Astrocyte of the cerebellum (primary cell): Measurements from ENCODE around the gene ENPP6.

Experiments used
- DNase-seq: peaks from one replicate; pipeline ENCODE4 v3.0.0-alpha.2; 2011; ENCODE audit warnings: low read depth
- H3K4me3 ChIP-seq: 2 replicates; pipeline ENCODE4 v1.5.1; 2011; ENCODE audit warnings: mild to moderate bottlenecking, low read depth, low read length, moderate library complexity
- in situ Hi-C: cut with HindIII; loops from 2 replicates; pipeline ENCODE4 v1.10.0; 2017; ENCODE audit warnings: low sequenced_read_pairs
- TF ChIP-seq, protein P1 (sequence below): IDR thresholded peaks from 2 replicates; pipeline ENCODE4 v1.5.1; 2012; ENCODE audit warnings: low read length, low read depth, moderate library complexity, mild to moderate bottlenecking; ENCODE audit errors: missing control alignments

Gene ENPP6

DNA sequence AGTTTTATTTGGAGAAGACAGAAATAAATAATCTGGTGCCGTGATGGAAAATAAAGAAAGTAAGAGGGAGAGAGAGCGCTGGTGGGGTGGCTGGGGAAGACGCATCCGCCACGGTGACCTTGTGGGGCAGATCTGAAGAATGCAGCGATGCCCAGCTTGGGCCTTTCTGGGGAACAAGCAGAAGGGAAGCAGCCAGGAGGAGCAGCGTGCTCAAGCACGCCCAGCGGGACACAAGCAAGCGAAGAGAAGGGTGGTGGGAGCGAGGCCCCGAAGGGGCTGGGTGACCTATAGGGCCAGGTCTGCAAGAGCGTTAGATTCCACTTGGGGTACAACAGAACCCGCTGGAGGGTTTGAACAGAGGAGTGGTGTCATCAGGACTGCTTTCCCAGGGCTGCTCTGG is 12.4 kb downstream of the ENPP6 start:
- TF ChIP-seq, protein P1, sequence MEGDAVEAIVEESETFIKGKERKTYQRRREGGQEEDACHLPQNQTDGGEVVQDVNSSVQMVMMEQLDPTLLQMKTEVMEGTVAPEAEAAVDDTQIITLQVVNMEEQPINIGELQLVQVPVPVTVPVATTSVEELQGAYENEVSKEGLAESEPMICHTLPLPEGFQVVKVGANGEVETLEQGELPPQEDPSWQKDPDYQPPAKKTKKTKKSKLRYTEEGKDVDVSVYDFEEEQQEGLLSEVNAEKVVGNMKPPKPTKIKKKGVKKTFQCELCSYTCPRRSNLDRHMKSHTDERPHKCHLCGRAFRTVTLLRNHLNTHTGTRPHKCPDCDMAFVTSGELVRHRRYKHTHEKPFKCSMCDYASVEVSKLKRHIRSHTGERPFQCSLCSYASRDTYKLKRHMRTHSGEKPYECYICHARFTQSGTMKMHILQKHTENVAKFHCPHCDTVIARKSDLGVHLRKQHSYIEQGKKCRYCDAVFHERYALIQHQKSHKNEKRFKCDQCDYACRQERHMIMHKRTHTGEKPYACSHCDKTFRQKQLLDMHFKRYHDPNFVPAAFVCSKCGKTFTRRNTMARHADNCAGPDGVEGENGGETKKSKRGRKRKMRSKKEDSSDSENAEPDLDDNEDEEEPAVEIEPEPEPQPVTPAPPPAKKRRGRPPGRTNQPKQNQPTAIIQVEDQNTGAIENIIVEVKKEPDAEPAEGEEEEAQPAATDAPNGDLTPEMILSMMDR: no peak
- DNase-seq: no peak
- in situ Hi-C loops: no loop called here
- no peak overlapping the region for H3K4me3 ChIP-seq

DNA sequence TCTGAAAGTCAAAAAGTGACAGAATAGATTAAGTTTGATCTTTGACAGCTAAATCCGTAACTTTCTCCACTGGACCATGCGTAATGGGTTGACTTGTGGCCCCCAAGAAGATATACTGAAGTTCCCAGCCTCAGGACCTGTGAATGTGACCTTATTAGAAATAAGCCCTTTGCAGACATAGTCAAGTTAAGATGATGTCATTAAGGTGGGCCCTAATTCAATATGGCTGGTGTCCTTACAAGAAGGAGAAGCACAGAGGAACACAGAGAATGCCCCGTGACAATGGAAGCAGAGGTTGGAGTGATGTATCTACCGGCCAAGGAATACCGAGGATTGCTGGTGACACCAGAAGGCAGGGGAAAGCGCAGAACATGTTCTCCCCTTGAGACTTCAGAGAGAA is 14.4 kb downstream of the ENPP6 start:
- in situ Hi-C loops: no loop called here
- no peak for DNase-seq
- H3K4me3 ChIP-seq: no peak overlapping the region
- TF ChIP-seq, protein P1: no peak

DNA sequence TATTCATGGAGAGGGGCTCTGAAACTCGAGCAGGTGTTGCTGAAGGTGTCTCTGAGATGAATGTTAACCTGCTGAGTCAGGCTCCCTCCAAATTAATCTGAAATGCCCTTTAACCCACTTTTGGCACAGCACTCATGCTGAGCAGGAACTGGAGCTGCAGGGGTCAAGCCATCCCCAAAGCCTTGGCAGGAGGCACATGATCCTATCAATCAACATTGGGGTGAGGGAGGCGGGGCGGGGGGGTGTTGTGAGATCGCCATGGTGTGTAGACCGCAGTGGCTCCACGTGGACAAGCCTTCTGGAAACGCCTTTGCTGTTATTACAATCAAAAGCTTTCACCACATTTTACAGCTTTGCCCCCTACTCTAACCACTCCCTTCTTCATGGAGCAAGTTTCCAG is 16.5 kb downstream of the ENPP6 start:
- TF ChIP-seq, protein P1: no peak
- DNase-seq: no peak
- in situ Hi-C loops: no loop called here
- no peak overlapping the region for H3K4me3 ChIP-seq

DNA sequence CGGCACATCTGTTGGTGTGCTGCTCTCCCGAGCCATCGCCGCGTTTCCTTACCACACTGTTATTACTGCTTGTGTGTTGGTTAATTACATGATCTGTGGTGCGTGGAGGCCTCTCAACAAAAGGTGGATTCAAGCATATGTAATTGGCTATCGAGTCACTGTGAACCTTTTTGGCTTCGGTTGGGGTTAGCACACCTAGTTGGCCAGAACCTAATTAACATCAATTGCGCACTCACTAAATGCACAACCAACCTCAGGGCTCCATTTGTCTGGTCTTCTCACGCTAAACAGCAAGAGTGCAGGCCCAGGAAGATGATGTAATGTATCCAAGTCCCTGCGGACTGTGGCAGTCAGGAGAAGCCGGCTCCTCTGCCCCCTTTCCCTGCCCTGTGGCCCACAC is 17.4 kb downstream of the ENPP6 start:
- no peak overlapping the region for H3K4me3 ChIP-seq
- TF ChIP-seq, protein P1: no peak
- DNase-seq: no peak
- in situ Hi-C loops: no loop called here

DNA sequence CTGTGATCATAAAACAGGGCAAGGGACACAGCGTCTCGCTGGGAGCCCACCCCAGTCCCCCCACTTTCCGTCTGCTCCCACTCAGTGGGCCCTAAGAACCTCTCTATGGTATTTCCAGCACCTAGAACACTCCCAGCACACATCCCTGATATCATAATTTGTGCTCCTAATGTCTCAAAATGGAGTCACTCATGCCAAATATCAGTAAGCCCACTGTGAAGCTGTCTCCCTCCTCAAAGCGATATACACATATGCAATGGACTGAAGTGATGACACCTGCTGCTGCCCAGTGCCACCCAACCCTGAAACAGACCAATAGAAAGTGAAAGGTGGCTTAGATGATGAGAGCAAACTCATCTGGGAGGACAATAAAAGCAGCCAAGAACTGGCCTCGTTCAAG is 17.9 kb downstream of the ENPP6 start:
- TF ChIP-seq, protein P1: no peak
- in situ Hi-C loops: no loop called here
- no peak overlapping the region for H3K4me3 ChIP-seq
- no peak for DNase-seq

DNA sequence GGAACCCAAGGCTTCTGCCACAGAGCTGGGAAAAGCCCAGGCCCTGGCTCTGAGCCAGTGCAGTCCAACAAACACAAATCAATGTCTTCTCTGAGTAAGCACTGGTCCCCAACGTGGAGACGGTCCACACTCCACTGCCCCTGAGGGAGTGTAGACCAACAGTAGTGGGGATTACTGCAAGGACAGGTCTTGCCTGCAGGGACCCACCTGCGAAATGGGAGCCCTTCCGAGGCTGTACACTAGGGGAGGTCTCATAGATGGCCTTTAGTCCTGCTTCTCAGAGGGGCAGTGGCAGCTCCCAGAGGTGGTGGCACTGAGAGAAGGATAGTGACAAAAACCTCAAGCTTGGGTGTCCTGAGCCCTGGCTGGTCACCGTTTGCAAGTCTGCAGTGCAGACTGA is 19.5 kb downstream of the ENPP6 start:
- TF ChIP-seq, protein P1: no peak
- in situ Hi-C loops: no loop called here

DNA sequence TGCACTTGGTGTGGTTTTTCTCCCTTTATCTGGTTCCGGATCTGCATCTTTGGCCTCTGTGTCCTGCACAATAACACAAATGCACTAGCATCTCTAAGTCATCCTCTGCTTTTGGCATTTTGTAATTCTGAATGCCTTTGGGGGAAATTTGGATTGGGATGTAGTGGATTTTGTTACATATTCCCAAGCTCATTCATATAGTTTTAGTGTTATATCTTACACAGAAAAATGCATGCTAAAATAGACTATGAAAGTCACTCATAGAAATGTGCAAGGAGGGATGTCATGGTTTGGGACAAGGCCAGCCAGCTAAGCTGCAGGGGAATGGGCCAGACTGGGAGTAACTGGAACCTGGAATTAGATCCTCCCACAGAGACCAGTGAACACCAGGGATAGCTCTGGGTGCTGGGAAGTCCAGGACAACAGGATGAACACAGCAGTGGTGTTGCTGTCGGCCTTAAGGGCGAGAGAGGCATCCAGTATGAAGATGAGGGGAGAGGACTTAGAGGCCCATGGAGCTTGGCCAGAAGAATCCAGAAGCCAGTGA is 20.1 kb downstream of the ENPP6 start:
- in situ Hi-C loops: no loop called here

More for the DNA sequence above, 19.5 kb downstream of the ENPP6 start:
- DNase-seq: no peak
- H3K4me3 ChIP-seq: no peak overlapping the region

More for the DNA sequence above, 20.1 kb downstream of the ENPP6 start:
- DNase-seq: no peak
- TF ChIP-seq, protein P1: no peak
- H3K4me3 ChIP-seq: no peak overlapping the region
